NCI-H460 (cell line): ENCODE data around the gene NFKB1. TPM values are rescaled to one million over a fixed set of nuclear protein-coding genes. Genes with fewer than 3 reads are reported as not detected.

Experiments
- DNase-seq: peaks from one replicate; pipeline ENCODE4 v3.0.0-alpha.2; 2016; ENCODE audit warnings: low read depth; ENCODE audit errors: extremely low read depth
- total RNA-seq: library from RNA; depleted of rRNA; stranded (reverse); fragments of >200 nt; shearing (Covaris generic); gene quantifications from 2 replicates; pipeline ENCODE4 v1.2.3, GENCODE V29; 2014

The NFKB1 gene
- total RNA-seq, 1 experiment from 2014 or later: 23.9 TPM

- DNase-seq: peak; percentile 31
These were observed 119.7 kb downstream of the NFKB1 start for GRCh38 chr4:102620697-102621497.

DNA sequence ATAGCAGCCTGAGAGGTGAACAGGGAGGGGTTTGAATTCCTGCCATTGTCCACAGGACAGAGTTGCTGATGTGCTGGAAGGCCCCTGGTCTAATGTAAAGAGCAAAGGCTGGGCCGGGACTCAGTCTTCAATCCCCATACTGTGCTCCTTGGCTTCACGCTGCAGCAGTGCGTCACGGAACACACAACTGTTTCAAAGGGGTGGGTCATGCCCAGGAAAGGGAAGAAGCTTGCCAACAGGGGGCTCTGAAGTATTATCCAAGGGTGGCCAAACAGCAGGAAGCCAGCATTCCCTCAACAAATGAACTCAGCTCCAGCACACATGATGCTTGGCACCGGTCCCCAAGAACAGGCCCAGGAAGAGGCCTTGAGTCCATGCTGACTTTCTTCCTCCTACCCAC, 122.5 kb downstream of the NFKB1 start:
- no peak for DNase-seq

GRCh38 chr4:102624505-102624904, 123.3 kb downstream of the NFKB1 start:
- DNase-seq: no peak

- DNase-seq: peak; percentile 40
These were observed 124.2 kb downstream of the NFKB1 start for GRCh38 chr4:102625232-102625930.

- no peak for DNase-seq
These were observed 126.8 kb downstream of the NFKB1 start for GRCh38 chr4:102627831-102628523.

DNA sequence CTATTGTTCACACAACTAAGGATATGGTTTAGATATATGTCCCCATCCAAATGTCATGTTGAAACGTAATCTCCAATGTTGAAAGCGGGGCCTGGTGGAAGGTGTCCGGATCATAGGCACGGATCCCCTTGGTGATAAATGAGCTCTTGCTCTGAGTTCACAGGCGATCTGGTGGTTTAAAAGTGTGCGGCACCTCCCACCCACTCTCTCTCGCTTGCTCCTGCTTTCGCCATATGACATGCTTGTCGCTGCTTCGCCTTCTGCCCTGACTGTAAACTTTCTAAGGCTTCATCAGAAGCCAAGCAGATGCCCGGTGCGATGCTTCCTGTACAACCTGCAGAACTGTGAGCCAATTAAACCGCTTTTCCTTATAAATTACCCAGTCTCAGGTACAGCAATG, 128.5 kb downstream of the NFKB1 start:
- no peak for DNase-seq

DNA sequence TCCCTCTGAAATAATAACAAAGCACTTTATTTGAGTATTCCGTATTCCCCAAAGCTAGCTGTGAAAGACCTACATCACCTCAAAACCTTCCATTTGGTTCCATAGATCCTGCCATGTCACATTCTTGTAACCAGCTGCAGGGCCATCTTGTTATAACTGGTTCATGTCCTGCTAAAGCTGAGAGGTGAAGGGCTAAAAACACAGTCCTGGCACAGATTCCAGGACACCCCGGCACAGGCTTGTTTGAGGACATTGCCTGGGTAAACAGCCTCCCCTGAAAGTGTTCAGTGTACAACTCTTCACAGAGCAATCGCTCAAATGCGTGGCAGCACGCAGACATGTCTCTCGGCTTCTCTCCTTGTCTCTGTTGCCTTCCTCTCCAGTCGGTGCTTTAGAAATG, 130.5 kb downstream of the NFKB1 start:
- DNase-seq: no peak

GRCh38 chr4:102632241-102633065, 131.3 kb downstream of the NFKB1 start:
- no peak for DNase-seq

GRCh38 chr4:102633100-102633499, 131.9 kb downstream of the NFKB1 start:
- no peak for DNase-seq

DNA sequence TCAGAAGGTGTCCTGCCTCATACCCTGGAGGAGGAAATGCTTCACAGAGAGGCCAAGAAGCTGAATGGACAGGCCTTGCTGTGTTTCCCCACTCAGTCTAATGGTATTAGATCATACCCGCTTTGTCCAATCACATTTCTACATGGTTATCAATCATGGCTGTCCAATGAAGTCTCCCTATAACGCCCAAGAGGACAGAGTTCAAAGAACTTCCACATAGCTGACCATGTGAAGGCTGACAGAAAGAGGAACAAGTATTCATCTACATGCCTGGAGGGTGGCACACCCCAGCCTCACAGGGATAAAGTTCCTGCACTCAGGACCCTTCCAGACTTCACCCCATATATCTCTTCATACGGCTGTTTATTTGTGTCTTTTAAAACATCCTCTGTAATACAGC, 136.2 kb downstream of the NFKB1 start:
- DNase-seq: no peak

GRCh38 chr4:102638621-102639020, 137.5 kb downstream of the NFKB1 start:
- DNase-seq: no peak

GRCh38 chr4:102639598-102639997, 138.4 kb downstream of the NFKB1 start:
- DNase-seq: no peak

GRCh38 chr4:102640669-102641068, 139.5 kb downstream of the NFKB1 start:
- no peak for DNase-seq

DNA sequence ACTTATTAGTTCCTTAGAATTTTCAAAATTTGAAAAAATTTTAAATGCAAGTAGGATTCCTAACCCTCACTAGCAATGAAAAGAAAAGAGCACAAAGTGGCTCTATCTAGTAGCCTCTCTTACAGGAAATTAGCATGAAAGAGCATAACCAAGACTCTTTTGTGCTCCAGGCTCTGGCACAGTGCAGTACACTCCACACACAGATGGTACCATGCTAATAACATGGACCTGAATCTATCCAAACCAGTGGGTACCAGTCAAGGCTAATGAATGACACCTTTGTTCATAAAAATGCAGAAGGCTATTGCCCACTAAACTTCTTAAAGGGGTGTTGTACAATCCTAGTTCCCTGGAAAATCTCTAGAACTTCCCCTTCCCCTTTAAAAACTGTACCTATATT, 140.6 kb downstream of the NFKB1 start:
- DNase-seq: no peak

GRCh38 chr4:102642631-102643298, 141.6 kb downstream of the NFKB1 start:
- no peak for DNase-seq

- no peak for DNase-seq
These were observed 146.0 kb downstream of the NFKB1 start for GRCh38 chr4:102647117-102647516.

GRCh38 chr4:102657206-102657605, 156.0 kb downstream of the NFKB1 start:
- no peak for DNase-seq

- no peak for DNase-seq
These were observed 161.9 kb downstream of the NFKB1 start for GRCh38 chr4:102663073-102663472.

DNA sequence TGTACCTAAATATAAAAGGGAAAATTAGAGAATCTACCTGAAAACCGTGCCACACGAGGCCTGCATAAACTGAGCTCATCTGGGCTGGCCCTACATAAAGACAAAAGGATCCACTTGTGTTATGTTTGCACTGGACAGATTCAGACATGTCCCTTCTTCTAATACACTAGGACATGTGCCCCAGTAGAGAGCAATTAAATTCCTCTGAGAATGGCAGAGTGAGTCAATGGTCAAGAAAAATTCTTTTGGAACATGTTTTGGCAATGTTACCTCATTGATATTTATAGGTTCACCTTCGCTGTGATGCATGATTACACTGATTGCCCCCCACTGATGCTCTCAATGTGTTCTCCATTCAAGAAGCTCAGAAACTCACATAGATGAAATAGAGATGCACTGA, 164.4 kb downstream of the NFKB1 start:
- no peak for DNase-seq
